Renal cortex interstitium (tissue), 15 donors: Measurements from ENCODE around the gene INPP1. TPM values are rescaled to one million over a fixed set of nuclear protein-coding genes. Genes with fewer than 3 reads are reported as not detected.
A peak's percentile ranks its signal among the peaks of the same experiment; 100 is the strongest.
"Not testable (repeated sequence)": the region's sequence is repeated elsewhere in the genome, so short reads cannot be mapped to it uniquely, and the experiment has no call there.

Source experiments
- DNase-seq, 11 donors: peaks; one replicate each; pipeline ENCODE4 v3.0.0-alpha.2; 2013; ENCODE audit warnings: low read depth in 9 of 11, low spot score in 4 of 11; ENCODE audit errors: extremely low read depth in 1 of 11
- long read RNA-seq, 16 experiments: transcript quantifications; one replicate each; lab custom pipeline, GENCODE V29; 2026
- polyA plus RNA-seq, 3 donors: library from polyadenylated mRNA; unstranded; fragments of 120-200 nt; gene quantifications; one replicate each; pipeline ENCODE4 v1.2.1, GENCODE V29; 2013; ENCODE audit not compliant: insufficient read length in 3 of 3

INPP1 gene
- polyA plus RNA-seq = 10 to 100 TPM; 13.3 to 20.6 (median 14.8) TPM
- long read RNA-seq, donor 1, partial matches to known transcripts = 0 of 2 reads
- long read RNA-seq, donor 1, other reads (novel, unspliced or antisense) = 0 of 2 reads
- long read RNA-seq, donor 2, partial matches to known transcripts = 0 of 2 reads
- long read RNA-seq, donor 2, other reads (novel, unspliced or antisense) = 0 of 2 reads
- long read RNA-seq, donor 3, partial matches to known transcripts = 18 of 19 reads
- long read RNA-seq, donor 3, other reads (novel, unspliced or antisense) = 0 of 19 reads
- long read RNA-seq, donor 4, partial matches to known transcripts = 14 of 17 reads
- long read RNA-seq, donor 4, other reads (novel, unspliced or antisense) = 0 of 17 reads
- long read RNA-seq, donor 5 = 0 reads
- long read RNA-seq, donor 6, partial matches to known transcripts = 19 of 23 reads
- long read RNA-seq, donor 6, other reads (novel, unspliced or antisense) = 0 of 23 reads
- long read RNA-seq, donor 7, partial matches to known transcripts = 0 of 5 reads
- long read RNA-seq, donor 7, other reads (novel, unspliced or antisense) = 0 of 5 reads
- long read RNA-seq, donor 8, partial matches to known transcripts = 24 of 26 reads
- long read RNA-seq, donor 8, other reads (novel, unspliced or antisense) = 0 of 26 reads
- long read RNA-seq, donor 9, partial matches to known transcripts = 0 of 1 reads
- long read RNA-seq, donor 9, other reads (novel, unspliced or antisense) = 0 of 1 reads
- long read RNA-seq, donor 10, partial matches to known transcripts = 18 of 22 reads
- long read RNA-seq, donor 10, other reads (novel, unspliced or antisense) = 0 of 22 reads
- long read RNA-seq, donor 11, partial matches to known transcripts = 0 of 4 reads
- long read RNA-seq, donor 11, other reads (novel, unspliced or antisense) = 0 of 4 reads
- long read RNA-seq, donor 12, partial matches to known transcripts = 0 of 4 reads
- long read RNA-seq, donor 12, other reads (novel, unspliced or antisense) = 0 of 4 reads
- long read RNA-seq, donor 13, transcript INPP1-201 (6 exons, 1,919 nt) = major isoform, 8 of 25 reads
- long read RNA-seq, donor 13, partial matches to known transcripts = 17 of 25 reads
- long read RNA-seq, donor 13, other reads (novel, unspliced or antisense) = 0 of 25 reads
- long read RNA-seq, donor 14, partial matches to known transcripts = 6 of 11 reads
- long read RNA-seq, donor 14, other reads (novel, unspliced or antisense) = 0 of 11 reads
- long read RNA-seq, donor 15, partial matches to known transcripts = 5 of 6 reads
- long read RNA-seq, donor 15, other reads (novel, unspliced or antisense) = 0 of 6 reads
- long read RNA-seq, donor 16, transcript INPP1-201 (6 exons, 1,919 nt) = major isoform, 7 of 18 reads
- long read RNA-seq, donor 16, partial matches to known transcripts = 8 of 18 reads
- long read RNA-seq, donor 16, other reads (novel, unspliced or antisense) = 0 of 18 reads

- DNase-seq = peak in 8 of 11 donors; percentile 13 to 57 (median 44)
These were observed at the start of gene INPP1 for GRCh38 chr2:190343536-190344275. TSS of gene INPP1 (plus strand) at chr2:190343589. CDS start at chr2:190360103, 16,514 bp downstream.

- not testable (repeated sequence) for DNase-seq
These were observed 45.5 kb upstream of the INPP1 start for GRCh38 chr2:190297880-190298279.

DNA sequence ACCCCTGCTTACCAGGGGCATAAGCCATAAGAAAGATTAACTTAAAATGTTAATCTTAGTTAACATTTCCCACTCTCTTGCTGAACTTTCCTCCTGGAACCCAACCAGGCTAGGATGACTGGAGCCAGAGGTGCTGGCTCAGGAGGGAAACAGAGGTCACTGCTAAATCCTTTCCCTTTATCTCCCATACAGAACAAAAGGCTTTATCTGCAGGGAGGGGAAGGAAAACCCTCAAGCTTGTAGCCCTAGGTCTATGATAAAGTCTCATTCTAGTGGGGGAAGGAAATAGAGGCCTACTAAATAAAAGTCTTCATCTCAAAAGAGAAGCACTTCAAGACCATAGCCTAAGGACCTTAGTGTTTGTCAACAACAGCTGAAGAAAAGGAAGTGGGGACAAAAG, 42.4 kb upstream of the INPP1 start:
- no peak for DNase-seq

GRCh38 chr2:190302052-190302451, 41.3 kb upstream of the INPP1 start:
- DNase-seq = no peak

GRCh38 chr2:190303647-190304046, 39.7 kb upstream of the INPP1 start:
- DNase-seq = no peak

DNA sequence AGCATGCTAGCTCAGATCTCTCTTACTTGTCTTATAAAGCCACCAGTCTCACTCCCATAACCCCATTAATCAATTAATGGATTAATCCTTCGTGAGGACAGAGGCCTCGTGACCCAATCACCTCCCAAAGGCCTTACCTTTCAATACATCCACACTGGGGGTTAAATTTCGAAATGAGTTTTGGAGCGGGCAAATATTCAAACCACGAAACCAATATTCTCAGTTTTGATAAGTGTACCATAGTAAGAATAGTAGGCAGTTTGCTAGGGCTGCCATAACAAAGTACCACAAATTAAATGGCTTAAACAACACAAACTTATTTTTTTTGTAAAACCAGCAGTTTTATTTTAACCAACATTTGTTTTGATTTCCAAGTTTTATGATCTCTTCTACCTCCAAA, 39.0 kb upstream of the INPP1 start:
- no peak for DNase-seq

- no peak for DNase-seq
These were observed 35.4 kb upstream of the INPP1 start for GRCh38 chr2:190308031-190308430.

DNA sequence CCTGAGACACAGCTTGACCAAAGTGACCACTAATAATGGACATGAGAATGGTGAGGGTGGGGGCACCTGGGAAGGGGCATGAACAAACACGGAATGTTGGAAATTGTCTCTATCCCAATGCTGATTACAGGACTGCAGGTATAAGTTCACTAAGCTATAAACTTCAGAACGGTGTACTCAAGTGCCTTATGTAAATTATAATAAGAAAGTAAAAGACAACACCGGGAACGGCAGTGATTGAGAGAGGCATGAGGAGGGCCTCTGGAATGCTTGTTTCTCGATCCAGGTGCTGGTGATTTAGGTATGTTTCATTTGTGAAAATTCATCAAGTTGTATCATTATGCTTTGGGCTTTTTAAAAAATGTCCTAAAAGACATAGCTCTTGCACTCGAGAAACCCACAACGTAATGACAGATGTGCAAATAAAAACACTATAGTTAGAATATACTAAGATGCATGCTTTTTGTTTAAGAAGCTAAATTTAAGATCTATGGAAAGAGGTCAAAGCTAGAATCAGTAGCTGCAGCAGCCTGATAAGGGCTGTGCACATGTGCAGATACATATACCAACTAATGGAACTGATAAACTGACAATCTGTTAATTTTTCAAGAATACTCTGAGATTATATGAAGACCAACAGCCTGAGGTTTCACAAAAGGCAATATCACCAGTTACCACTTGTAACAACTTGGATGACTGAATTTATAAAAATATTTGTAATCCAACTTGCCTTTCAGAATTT, 31.3 kb upstream of the INPP1 start:
- no peak for DNase-seq

DNA sequence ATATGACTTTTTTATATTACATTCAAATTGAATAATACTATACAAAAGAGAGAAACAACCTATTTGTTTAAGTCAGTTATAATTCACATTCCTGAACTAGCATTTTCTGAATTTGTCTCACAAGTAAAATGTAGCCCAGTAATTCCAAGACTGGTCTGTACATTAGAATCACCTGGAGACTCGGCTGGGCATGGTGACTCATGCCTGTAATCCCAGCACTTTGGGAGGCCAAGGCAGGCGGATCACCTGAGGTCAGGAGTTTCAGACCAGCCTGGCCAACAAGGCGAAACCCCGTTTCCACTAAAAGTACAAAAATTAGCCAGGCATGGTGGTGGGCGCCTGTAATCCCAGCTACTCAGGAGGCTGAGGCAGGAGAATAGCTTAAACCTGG, 30.8 kb upstream of the INPP1 start:
- DNase-seq = not testable (repeated sequence)

- no peak for DNase-seq
These were observed 29.5 kb upstream of the INPP1 start for GRCh38 chr2:190313880-190314279.

GRCh38 chr2:190315273-190315672, 28.1 kb upstream of the INPP1 start:
- no peak for DNase-seq

DNA sequence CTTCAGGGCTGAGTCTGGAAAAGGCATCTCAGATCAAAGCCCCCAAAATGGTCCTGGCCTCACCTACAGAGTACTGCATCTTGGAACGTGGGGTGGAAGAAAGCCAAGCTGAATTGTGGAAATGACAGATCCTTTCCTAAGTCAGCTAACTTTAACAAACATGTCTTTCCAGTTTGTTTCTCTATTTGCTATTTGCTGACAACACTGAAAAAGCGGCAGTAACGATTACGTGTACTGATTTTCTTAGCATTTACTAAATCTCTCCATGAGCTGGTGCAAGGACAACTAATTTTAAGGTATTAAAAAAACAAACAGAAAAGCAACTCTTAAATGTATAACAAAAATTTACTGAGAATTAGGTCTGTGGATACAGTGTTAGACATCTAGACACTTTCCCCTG, 24.9 kb upstream of the INPP1 start:
- DNase-seq = no peak

DNA sequence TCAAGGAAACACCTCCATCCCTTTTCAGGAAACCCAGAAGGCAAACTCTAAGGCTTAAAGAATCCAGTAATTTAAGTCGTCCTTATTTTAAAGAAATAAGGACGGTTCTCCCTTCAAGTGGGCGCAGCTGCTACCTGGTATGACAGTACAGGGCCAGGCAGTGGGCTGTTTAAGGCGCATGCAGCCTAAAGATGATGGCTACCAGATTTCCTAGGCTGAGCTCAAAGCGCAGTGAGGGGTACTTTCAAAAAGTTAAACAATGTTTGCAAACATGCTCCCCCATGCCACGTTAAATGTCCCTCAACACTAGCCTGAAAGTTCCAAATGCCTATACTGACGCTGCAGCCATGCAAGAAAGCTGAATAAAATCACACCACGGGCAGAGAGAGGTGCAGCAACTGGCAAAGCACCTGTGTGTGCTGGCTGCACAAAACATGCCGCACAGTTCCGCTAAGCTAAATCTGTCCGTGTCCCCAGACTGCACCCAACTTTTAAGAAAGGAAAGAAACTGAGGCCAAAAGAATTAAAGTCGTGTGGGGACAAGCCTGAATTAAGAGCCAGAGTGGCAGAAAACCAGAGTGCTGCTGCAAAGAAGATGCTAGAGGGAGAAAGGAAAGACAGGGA, 24.3 kb upstream of the INPP1 start:
- peak in 4 of 11 donors; percentile 15 to 45 (median 27) for DNase-seq

- peak; percentile 93 to 99 (median 97) for DNase-seq
These were observed 23.6 kb upstream of the INPP1 start, which contains the start of gene HIBCH for GRCh38 chr2:190319555-190320498. TSS of gene HIBCH (minus strand) at chr2:190319826. CDS start at chr2:190319750, 76 bp downstream.

DNA sequence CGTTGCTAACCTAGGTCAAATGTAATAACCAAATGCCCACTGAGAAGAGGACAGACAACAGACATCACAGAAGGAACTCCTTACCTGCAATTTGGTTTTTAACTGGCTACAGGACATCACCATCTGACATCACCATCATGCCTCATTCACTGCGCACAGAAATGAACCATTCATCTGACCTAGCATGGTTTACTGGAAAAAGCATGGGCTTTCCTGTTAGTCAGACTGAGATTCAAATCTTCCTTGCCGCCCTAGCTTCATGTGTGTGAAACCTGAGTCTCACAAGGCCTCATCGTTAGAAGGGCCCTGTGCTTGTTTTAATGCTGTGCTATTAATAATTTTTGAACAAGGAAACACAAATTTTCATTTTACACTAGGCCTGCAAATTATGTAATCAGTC, 22.7 kb upstream of the INPP1 start:
- DNase-seq = no peak

DNA sequence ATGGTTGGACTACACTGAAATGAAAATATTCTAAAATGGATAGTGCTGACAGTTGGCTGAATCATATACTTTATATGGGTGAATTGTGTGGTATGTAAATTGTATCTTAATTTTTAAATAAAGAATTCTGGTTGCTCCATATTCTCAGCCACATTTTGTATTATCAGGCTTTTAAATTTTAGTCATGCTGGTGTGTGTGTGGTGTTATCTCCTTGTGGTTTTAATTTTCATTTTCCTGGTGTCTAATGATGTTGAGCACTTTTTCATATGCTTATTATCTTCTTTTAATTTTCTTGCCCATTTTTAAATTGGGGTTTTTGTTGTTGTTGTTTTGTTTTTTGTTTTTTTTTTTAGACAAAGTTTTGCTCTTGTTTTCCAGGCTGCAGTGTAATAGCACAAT, 20.0 kb upstream of the INPP1 start:
- DNase-seq = no peak
